Activated CD8-positive, alpha-beta memory T cell treated with anti-CD3 and anti-CD28 coated beads for 36 hours (primary cell): ENCODE results near the gene NFE2L3. TPM values are rescaled to one million over a fixed set of nuclear protein-coding genes. Genes with fewer than 3 reads are reported as not detected.

Source experiments
- CTCF ChIA-PET: fragments of 350-600 bp; sonication (Branson Sonifier 250); formaldehyde crosslinking; loops from one replicate; lab custom pipeline; 2021; ENCODE audit warnings: antibody characterized with exemption; lab: Charles Lee
- POLR2A ChIA-PET: fragments of 350-600 bp; sonication (Branson Sonifier 250); formaldehyde crosslinking; loops from one replicate; lab custom pipeline; 2021; ENCODE audit warnings: antibody characterized with exemption; lab: Charles Lee
- total RNA-seq, 2 experiments: library from RNA; stranded (reverse); gene quantifications; one replicate each; pipeline ENCODE4 v1.2.3, GENCODE V29; 2021

The NFE2L3 gene
- total RNA-seq, 2 experiments from 2014 or later, result 60.2 to 62.1 TPM

- CTCF ChIA-PET, result interaction anchor here (1.4 to 1.8 kb wide), 2 partner anchors 9 to 34 kb away, joined by 3 to 7 read pairs; no protein-coding TSS in a partner anchor
- POLR2A ChIA-PET, result interaction anchor here (2.0 to 3.1 kb wide), 2 partner anchors 9 to 37 kb away, joined by 12 to 39 read pairs; partner anchors contain the start of genes HNRNPA2B1 and NFE2L3
These were observed 37.7 kb downstream of the NFE2L3 start for GRCh38 chr7:26189697-26190096.

GRCh38 chr7:26190417-26190869, 38.4 kb downstream of the NFE2L3 start:
- POLR2A ChIA-PET, result interaction anchor here (2.0 to 2.6 kb wide), 2 partner anchors 11 to 38 kb away, joined by 12 to 44 read pairs; partner anchors contain the start of genes CBX3, HNRNPA2B1 and NFE2L3
- CTCF ChIA-PET, result interaction anchor here (1.4 kb wide), 1 partner anchor 35 kb away, joined by 3 read pairs; no protein-coding TSS in a partner anchor

DNA sequence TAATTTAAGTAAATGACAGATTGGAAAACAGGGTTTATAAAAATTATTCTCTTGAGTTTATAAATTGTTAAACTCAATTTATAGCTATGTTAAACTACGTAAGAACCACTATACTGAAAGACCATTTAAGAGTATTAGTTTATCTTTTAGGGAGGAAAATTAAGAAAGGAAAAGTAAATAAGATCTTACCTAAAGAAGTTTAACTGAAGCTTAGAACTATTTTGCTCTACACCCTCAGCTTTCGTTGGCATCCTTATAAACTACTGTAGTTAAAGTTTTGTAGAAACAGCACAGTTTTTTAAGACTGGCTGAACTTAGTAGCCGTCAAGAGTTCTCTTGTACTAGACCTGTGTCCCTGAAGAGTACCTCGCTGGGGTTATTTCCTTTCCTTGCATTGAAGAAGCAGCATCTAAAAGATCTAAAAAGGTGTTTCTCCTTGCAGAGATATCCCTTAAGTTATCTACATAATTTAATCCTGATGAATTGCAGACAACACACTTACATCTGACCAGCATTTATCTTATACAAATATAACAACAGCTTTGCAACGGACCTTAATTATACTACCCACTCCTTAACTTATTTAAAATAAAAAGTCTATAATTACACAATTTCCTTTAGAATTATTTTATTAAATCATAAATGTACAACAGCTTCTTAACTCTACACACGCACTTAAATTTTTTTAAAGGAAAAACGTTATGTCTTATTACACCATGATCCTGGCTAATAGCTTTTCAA, 39.4 kb downstream of the NFE2L3 start:
- POLR2A ChIA-PET, result interaction anchor here (0.6 to 2.6 kb wide), 6 partner anchors 9 to 174 kb away, joined by 3 to 44 read pairs (median 6); partner anchors contain the start of genes CBX3, HNRNPA2B1 and NFE2L3
- CTCF ChIA-PET, result interaction anchor here (0.6 to 1.1 kb wide), 2 partner anchors 10 to 399 kb away, joined by 3 read pairs; partner anchors contain the start of gene CBX3

- ChIA-PET POLR2A (interaction anchor here (0.9 to 3.4 kb wide), 7 partner anchors 9 to 40 kb away, joined by 3 to 44 read pairs (median 9); partner anchors contain the start of genes CBX3, HNRNPA2B1 and NFE2L3), CTCF (interaction anchor here (0.5 to 2.3 kb wide), 4 partner anchors 9 to 184 kb away, joined by 3 to 7 read pairs (median 5); partner anchors contain the start of gene CBX3)
These were observed 40.0 kb downstream of the NFE2L3 start for GRCh38 chr7:26191974-26192479.

GRCh38 chr7:26192485-26193087, 40.6 kb downstream of the NFE2L3 start:
- ChIA-PET POLR2A (interaction anchor here (1.2 to 3.4 kb wide), 7 partner anchors 9 to 100 kb away, joined by 3 to 44 read pairs (median 9); partner anchors contain the start of genes CBX3, HNRNPA2B1 and NFE2L3), CTCF (interaction anchor here (0.5 to 2.3 kb wide), 6 partner anchors 9 to 185 kb away, joined by 3 to 7 read pairs (median 4); partner anchors contain the start of gene CBX3)

- ChIA-PET POLR2A (interaction anchor here (0.6 to 3.4 kb wide), 11 partner anchors 8 to 171 kb away, joined by 3 to 41 read pairs (median 5); partner anchors contain the start of gene NFE2L3), CTCF (interaction anchor here (0.7 to 2.3 kb wide), 8 partner anchors 14 to 172 kb away, joined by 3 to 6 read pairs (median 4); no protein-coding TSS in a partner anchor)
These were observed 41.6 kb downstream of the NFE2L3 start for GRCh38 chr7:26193432-26194207.

- CTCF ChIA-PET, result interaction anchor here (0.7 to 1.5 kb wide), 4 partner anchors 39 to 108 kb away, joined by 3 to 4 read pairs (median 4); no protein-coding TSS in a partner anchor
- POLR2A ChIA-PET, result interaction anchor here (0.6 to 3.4 kb wide), 15 partner anchors 9 to 979 kb away, joined by 3 to 41 read pairs (median 4); partner anchors contain the start of gene NFE2L3
These were observed 42.8 kb downstream of the NFE2L3 start for GRCh38 chr7:26194764-26195163.

- CTCF ChIA-PET, result interaction anchor here (0.7 to 1.5 kb wide), 3 partner anchors 39 to 109 kb away, joined by 3 to 4 read pairs (median 4); no protein-coding TSS in a partner anchor
These were observed 43.2 kb downstream of the NFE2L3 start for GRCh38 chr7:26195182-26195581.

DNA sequence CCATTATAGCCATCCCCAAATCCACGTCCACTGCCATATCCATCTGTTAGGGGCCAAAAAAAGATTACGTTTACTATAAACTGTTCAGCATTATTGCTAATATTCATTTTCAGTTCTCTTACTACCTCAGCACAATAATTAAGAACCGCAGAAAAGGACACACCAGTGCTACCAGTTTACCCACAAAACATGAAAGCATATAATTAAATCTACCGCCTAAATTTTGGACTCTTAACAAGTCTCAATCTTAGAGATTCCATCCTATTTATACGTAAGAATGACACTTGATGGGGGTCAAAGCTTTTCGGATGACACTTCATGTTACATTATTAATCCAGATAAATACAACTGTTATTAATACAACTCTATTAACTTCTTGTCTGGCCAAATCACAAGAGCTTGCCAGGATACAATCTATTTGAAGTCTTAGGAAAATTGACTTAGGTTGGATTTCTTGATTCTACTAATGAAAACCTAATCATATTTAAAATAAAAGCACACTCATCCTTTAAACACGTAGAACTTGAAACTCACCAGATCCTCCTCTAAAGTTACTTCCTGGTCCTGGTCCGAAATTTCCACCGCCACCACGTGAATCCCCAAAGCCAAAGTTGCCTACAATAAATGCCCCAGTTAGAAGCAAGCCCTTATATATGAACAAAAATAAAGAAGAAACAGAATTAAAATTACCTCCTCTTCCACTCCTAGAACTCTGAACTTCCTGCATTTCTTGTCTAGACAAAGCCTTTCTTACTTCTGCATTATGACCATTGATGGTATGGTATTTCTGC, 44.1 kb downstream of the NFE2L3 start:
- ChIA-PET CTCF (no interaction called here), POLR2A (interaction anchor here (0.6 to 4.4 kb wide), 5 partner anchors 8 to 35 kb away, joined by 3 to 39 read pairs (median 4); no protein-coding TSS in a partner anchor)

More at GRCh38 chr7:26195182-26195581, 43.2 kb downstream of the NFE2L3 start:
- POLR2A ChIA-PET, result interaction anchor here (0.6 to 3.4 kb wide), 14 partner anchors 10 to 978 kb away, joined by 3 to 41 read pairs (median 4); partner anchors contain the start of gene NFE2L3

DNA sequence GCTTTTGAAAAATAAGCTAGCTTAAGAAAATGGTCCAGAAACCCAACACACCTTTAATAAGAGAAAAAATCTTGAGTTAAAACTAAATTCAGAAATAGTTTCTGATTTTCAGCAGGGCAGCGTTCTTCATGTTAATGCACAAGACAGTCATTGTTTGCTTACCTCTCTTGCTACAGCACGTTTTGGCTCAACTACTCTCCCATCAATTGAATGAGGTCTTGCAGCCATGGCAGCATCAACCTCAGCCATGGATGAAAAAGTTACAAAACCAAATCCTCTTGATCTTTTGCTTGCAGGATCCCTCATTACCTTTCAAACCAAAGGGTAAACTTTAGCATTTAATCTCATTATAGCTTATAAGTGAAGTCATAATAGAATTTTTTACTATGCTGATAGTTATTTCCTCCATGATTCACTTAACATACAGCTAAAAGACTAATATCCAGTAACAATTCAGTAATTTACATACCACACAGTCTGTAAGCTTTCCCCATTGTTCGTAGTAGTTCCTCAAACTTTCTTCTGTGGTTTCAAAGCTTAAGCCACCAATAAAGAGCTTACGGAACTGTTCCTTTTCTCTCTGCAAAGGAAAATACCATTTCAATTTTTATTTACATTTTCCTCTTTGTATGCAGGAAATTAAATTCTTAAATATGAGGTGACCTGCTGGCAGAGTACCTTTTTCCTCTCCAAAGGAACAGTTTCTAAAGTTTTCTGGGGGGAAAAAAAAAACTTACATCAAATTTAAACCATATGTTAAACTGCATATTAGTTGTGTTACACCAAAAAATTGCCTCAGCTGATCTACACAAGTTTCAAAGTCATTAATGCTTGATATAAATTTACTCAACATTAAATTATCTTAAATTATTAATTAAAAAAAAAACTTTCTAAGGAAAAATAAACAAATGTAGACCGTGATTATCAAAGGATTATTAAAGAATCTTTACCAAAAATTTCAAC, 45.4 kb downstream of the NFE2L3 start:
- POLR2A ChIA-PET, result interaction anchor here (1.0 to 4.4 kb wide), 8 partner anchors 8 to 107 kb away, joined by 3 to 39 read pairs (median 4); partner anchors contain the start of gene NFE2L3
- CTCF ChIA-PET, result interaction anchor here (2.1 kb wide), 1 partner anchor 45 kb away, joined by 5 read pairs; the partner anchor contains the start of gene NFE2L3

GRCh38 chr7:26198133-26198780, 46.3 kb downstream of the NFE2L3 start:
- CTCF ChIA-PET, result interaction anchor here (1.7 to 2.1 kb wide), 2 partner anchors 9 to 46 kb away, joined by 5 to 7 read pairs; partner anchors contain the start of gene NFE2L3
- POLR2A ChIA-PET, result interaction anchor here (1.1 to 4.4 kb wide), 6 partner anchors 9 to 95 kb away, joined by 3 to 39 read pairs (median 4); no protein-coding TSS in a partner anchor

GRCh38 chr7:26198781-26199169, 46.8 kb downstream of the NFE2L3 start:
- POLR2A ChIA-PET, result interaction anchor here (0.6 to 4.4 kb wide), 5 partner anchors 9 to 69 kb away, joined by 3 to 39 read pairs (median 3); no protein-coding TSS in a partner anchor
- CTCF ChIA-PET, result interaction anchor here (1.7 to 2.1 kb wide), 2 partner anchors 10 to 47 kb away, joined by 5 to 7 read pairs; partner anchors contain the start of gene NFE2L3

DNA sequence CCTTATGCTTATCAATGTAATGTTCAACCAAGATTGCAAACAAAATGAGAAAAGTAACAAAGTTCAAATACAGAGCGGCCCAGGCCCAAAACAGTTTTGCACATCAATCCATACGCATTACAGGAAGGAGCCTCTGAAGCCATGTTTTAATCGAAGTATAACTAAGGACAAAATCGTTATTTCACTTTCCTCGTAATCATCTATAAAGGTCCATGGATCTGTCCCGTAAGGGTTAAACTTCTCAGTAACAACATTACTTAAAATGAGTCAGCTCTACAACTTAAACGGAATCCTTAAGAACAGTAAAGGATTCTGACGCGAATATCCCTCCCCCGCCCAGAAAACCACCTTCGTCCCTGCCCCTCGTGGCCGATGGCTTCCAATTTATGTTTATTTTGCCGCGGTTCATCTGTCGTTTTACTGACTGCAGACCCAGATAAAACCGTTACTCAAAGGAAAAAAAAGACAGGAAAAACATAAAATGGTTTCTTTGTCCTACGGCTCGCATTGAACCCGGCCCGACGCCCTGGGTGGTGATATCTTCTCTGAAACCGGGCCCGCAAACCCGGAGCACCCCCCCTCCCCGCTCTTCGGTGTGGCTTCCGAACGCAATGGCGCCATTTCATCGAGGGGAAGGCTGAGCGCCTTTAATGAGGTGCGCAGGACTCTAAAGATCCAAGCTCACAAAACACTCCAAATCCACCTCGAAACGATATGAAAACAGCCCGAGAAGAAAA, 47.5 kb downstream of the NFE2L3 start:
- CTCF ChIA-PET, result interaction anchor here (1.0 to 2.1 kb wide), 3 partner anchors 11 to 85 kb away, joined by 3 to 7 read pairs (median 5); partner anchors contain the start of gene NFE2L3

More for the DNA sequence above, 47.5 kb downstream of the NFE2L3 start:
- POLR2A ChIA-PET, result interaction anchor here (0.6 to 4.4 kb wide), 10 partner anchors 8 to 94 kb away, joined by 3 to 44 read pairs (median 4); partner anchors contain the start of gene NFE2L3
